Thoracic aorta (tissue), 2 donors: ENCODE measurements around the gene RAB26. TPM values are rescaled to one million over a fixed set of nuclear protein-coding genes. Genes with fewer than 3 reads are reported as not detected.

Experiments used
- ATAC-seq: fragments of 150-250 bp; one replicate; pipeline ENCODE4 v1.8.0; 2017; ENCODE audit warnings: low read depth; ENCODE audit not compliant: insufficient number of reproducible peaks, low FRiP score
- DNase-seq: peaks from one replicate; pipeline ENCODE4 v3.0.0-alpha.2; 2020; ENCODE audit warnings: low spot score
- H3K27ac ChIP-seq, 2 donors: fragments of 200-600 bp; sonication (generic); 1 replicate in 1 of 2; 2 replicates in 1 of 2; pipeline ENCODE4 v1.5.1; 2016; ENCODE audit warnings: mild to moderate bottlenecking in 2 of 2, moderate library complexity in 2 of 2
- H3K27me3 ChIP-seq: fragments of 200-600 bp; sonication (generic); replicated peaks from 2 replicates; pipeline ENCODE4 v1.6.0; 2016; ENCODE audit warnings: mild to moderate bottlenecking; ENCODE audit not compliant: insufficient read depth
- H3K36me3 ChIP-seq: fragments of 200-600 bp; sonication (generic); one replicate; pipeline ENCODE4 v1.5.1; 2016
- H3K4me1 ChIP-seq, 2 donors: fragments of 200-600 bp; sonication (generic); 1 replicate in 1 of 2; 2 replicates in 1 of 2; pipeline versions ENCODE4 v1.5.1 to v1.6.0; 2016; ENCODE audit warnings: low read depth in 2 of 2, mild to moderate bottlenecking in 1 of 2; ENCODE audit not compliant: control insufficient read depth in 1 of 2
- H3K4me3 ChIP-seq: fragments of 200-600 bp; sonication (generic); 2 replicates; pipeline ENCODE4 v1.5.1; 2016; ENCODE audit warnings: mild to moderate bottlenecking
- H3K9me3 ChIP-seq: fragments of 200-600 bp; sonication (generic); 2 replicates; pipeline ENCODE4 v1.5.1; 2016
- total RNA-seq, 2 donors: library from RNA; depleted of rRNA; stranded (reverse); fragments of >200 nt; gene quantifications; one replicate each; pipeline versions ENCODE4 v1.1.0 to v1.2.3, GENCODE V29; 2016
- TF ChIP-seq, protein P1 (sequence below): fragments of 200-600 bp; sonication (generic); IDR thresholded peaks from one replicate; pipeline ENCODE4 v1.5.1; 2019; ENCODE audit warnings: antibody characterized with exemption

RAB26 gene
- total RNA-seq, 2 donors from 2014 or later = not detected

- Histone ChIP-seq H3K27ac (no peak overlapping the region), H3K4me3 (no peak overlapping the region), H3K9me3 (no peaks in the 10 kb centered on the region), H3K4me1 (no peaks in the 10 kb centered on the region), H3K36me3 (peaks cover 29% of the 10 kb centered on the region), H3K27me3 (no peaks in the 10 kb centered on the region)
- TF ChIP-seq, protein P1, sequence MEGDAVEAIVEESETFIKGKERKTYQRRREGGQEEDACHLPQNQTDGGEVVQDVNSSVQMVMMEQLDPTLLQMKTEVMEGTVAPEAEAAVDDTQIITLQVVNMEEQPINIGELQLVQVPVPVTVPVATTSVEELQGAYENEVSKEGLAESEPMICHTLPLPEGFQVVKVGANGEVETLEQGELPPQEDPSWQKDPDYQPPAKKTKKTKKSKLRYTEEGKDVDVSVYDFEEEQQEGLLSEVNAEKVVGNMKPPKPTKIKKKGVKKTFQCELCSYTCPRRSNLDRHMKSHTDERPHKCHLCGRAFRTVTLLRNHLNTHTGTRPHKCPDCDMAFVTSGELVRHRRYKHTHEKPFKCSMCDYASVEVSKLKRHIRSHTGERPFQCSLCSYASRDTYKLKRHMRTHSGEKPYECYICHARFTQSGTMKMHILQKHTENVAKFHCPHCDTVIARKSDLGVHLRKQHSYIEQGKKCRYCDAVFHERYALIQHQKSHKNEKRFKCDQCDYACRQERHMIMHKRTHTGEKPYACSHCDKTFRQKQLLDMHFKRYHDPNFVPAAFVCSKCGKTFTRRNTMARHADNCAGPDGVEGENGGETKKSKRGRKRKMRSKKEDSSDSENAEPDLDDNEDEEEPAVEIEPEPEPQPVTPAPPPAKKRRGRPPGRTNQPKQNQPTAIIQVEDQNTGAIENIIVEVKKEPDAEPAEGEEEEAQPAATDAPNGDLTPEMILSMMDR = no peak
- no peak for ATAC-seq
- no peak for DNase-seq
Measured at GRCh38 chr16:2178321-2179106, 30.1 kb downstream of the RAB26 start.

DNA sequence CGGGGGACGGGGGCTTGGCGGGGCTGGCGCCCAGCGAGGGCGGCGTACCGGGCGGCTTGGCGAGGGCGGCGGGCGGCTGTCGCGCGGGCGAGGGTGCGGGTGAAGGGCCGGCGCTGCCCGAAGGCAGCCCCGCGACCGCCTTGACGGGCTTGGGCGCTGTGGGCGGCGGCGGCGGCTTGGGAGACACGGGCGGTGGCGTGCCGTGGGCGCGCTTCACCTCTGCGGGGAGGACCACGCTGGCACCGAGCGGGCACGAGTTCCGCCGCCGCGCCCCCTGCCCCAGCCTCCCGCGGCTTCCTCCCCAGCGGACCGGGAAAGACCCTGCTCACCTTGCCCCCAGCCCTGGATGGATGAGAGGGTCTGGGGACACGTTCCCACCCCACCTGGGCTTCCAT is 30.7 kb downstream of the RAB26 start:
- Histone ChIP-seq H3K4me1 (no peaks in the 10 kb centered on the region), H3K36me3 (peaks cover 25% of the 10 kb centered on the region), H3K9me3 (no peaks in the 10 kb centered on the region), H3K4me3 (no peak overlapping the region), H3K27ac (no peak overlapping the region), H3K27me3 (no peaks in the 10 kb centered on the region)
- no peak for ATAC-seq
- no peak for DNase-seq
- TF ChIP-seq, protein P1 = no peak

DNA sequence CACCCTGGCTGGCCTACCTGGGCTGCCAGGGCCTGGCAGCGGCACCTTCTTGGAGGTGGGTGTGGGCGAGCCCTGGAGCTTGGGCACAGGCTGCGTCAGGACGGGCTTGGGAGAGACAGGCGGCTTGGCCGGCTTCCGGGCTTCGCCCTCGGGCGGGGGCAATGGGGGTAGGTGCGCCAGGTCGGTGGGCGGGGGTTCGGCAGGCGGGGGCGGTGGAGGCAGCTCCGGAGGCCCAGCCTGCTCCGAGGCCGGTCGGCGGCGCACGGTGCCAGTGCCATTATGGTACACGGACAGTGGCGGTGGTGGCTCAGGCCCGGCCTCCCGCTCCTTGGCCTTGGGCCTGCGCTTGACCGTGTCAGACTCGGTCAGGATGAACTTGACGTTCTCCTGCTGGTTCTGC is 31.2 kb downstream of the RAB26 start:
- no peak for ATAC-seq
- H3K4me3 ChIP-seq = no peak overlapping the region
- H3K9me3 ChIP-seq = no peaks in the 10 kb centered on the region
- TF ChIP-seq, protein P1 = no peak
- no peak overlapping the region for H3K27ac ChIP-seq
- H3K27me3 ChIP-seq = no peaks in the 10 kb centered on the region
- DNase-seq = no peak
- no peaks in the 10 kb centered on the region for H3K4me1 ChIP-seq
- H3K36me3 ChIP-seq = peaks cover 22% of the 10 kb centered on the region

GRCh38 chr16:2180461-2180860 is 32.0 kb downstream of the RAB26 start:
- H3K36me3 ChIP-seq = peaks cover 14% of the 10 kb centered on the region
- no peak for DNase-seq
- no peaks in the 10 kb centered on the region for H3K9me3 ChIP-seq
- no peak overlapping the region for H3K4me3 ChIP-seq
- TF ChIP-seq, protein P1 = no peak
- H3K27ac ChIP-seq = no peak overlapping the region
- no peaks in the 10 kb centered on the region for H3K27me3 ChIP-seq
- ATAC-seq = no peak
- no peaks in the 10 kb centered on the region for H3K4me1 ChIP-seq

DNA sequence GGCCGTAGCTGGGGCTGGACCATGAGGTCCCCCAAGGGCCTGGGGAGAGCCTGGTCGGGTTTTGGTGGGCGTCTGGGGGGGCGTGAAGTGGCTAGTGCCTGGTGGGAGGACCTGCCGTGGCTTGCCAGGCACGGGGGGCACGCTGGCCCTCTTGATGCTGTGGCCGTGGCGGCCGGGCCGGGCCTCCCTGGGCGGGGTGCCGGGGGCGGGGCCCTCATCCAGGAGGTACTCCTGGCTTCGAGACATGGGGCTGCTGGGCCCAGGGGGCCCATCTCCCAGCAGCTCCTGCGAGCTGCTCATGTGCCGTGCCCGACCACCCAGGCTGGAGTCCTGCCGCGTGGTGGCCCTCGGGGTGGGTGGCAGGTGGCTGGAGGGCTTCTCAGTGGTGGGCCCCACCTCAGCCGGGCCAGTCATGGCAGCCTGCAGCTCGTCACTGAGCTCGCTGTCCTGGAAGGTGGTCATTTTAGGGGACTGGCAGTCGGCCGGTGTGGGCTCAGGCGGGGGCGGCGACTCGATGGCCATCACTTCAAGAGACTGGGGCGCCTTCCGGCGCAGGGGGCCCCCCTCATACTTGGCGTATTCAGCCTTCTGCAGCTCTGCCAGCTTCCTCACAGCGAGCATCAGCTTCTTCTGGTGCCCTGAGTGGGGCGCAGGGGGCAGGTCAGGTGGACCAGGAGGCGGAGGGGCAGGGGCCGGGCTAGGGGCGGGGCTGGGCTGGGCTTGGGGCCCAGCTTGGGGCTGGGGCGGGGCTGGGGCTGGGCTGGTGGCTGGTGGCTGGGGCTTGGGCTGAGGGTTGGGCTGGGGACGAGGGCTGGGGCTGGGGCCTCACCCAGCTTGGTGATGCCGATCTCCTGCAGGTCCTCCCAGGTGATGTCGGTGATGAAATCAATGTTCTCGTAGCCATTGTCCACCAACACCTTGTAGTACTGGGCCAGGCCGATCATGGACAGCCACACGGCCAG is 32.8 kb downstream of the RAB26 start:
- H3K9me3 ChIP-seq = no peaks in the 10 kb centered on the region
- no peak overlapping the region for H3K4me3 ChIP-seq
- TF ChIP-seq, protein P1 = no peak
- no peak overlapping the region for H3K27ac ChIP-seq
- peaks cover 7% of the 10 kb centered on the region for H3K36me3 ChIP-seq
- H3K4me1 ChIP-seq = no peaks in the 10 kb centered on the region
- H3K27me3 ChIP-seq = no peaks in the 10 kb centered on the region
- no peak for ATAC-seq
- no peak for DNase-seq
